Suprapubic skin (tissue), 4 donors: Measurements from ENCODE around the gene STRA6.

ENCODE experiments used
- POLR2A ChIP-seq, 2 donors: fragments of 450-650 bp; IDR thresholded peaks; one replicate each; pipeline ENCODE4 v1.6.1; 2017; ENCODE audit warnings: antibody characterized with exemption in 2 of 2, mild to moderate bottlenecking in 2 of 2, moderate library complexity in 2 of 2
- POLR2AphosphoS5 ChIP-seq, 3 donors: sonication (generic); formaldehyde crosslinking; IDR thresholded peaks; one replicate each; pipeline ENCODE4 v1.6.1; 2017; ENCODE audit warnings: antibody characterized with exemption in 3 of 3
- TF ChIP-seq, protein P1 (sequence below), 2 donors: fragments of 200-600 bp in 1 of 2; fragments of 450-650 bp in 1 of 2; sonication (generic) in 1 of 2; IDR thresholded peaks; one replicate each; pipeline ENCODE4 v1.5.1; 2016 to 2019; ENCODE audit warnings: antibody characterized with exemption in 2 of 2, mild to moderate bottlenecking in 1 of 2, moderate library complexity in 1 of 2

GRCh38 chr15:74217907-74218885 lies 15.6 kb upstream of the STRA6 start:
- TF ChIP-seq, protein P1, sequence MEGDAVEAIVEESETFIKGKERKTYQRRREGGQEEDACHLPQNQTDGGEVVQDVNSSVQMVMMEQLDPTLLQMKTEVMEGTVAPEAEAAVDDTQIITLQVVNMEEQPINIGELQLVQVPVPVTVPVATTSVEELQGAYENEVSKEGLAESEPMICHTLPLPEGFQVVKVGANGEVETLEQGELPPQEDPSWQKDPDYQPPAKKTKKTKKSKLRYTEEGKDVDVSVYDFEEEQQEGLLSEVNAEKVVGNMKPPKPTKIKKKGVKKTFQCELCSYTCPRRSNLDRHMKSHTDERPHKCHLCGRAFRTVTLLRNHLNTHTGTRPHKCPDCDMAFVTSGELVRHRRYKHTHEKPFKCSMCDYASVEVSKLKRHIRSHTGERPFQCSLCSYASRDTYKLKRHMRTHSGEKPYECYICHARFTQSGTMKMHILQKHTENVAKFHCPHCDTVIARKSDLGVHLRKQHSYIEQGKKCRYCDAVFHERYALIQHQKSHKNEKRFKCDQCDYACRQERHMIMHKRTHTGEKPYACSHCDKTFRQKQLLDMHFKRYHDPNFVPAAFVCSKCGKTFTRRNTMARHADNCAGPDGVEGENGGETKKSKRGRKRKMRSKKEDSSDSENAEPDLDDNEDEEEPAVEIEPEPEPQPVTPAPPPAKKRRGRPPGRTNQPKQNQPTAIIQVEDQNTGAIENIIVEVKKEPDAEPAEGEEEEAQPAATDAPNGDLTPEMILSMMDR (IDR thresholded peaks at IDR 0.05): no peak
- TF ChIP-seq POLR2AphosphoS5 (IDR thresholded peaks at IDR 0.05): no peak
- TF ChIP-seq POLR2A (IDR thresholded peaks at IDR 0.05): no peak
